Neural progenitor cell (in vitro differentiated cells): ENCODE results near the gene PANK4.

Source experiments
- CTCF ChIP-seq: fragments of 200-600 bp; sonication (generic); IDR thresholded peaks from 2 replicates; pipeline ENCODE4 v1.5.1; 2017; ENCODE audit warnings: antibody characterized with exemption, mild to moderate bottlenecking
- EZH2 ChIP-seq: fragments of 200-600 bp; sonication (generic); IDR thresholded peaks from 2 replicates; pipeline ENCODE4 v1.6.1; 2017; ENCODE audit warnings: antibody characterized with exemption, mild to moderate bottlenecking, moderate library complexity
- EZH2phosphoT487 ChIP-seq: fragments of 200-600 bp; sonication (generic); IDR thresholded peaks from 2 replicates; pipeline ENCODE4 v1.6.1; 2017; ENCODE audit warnings: antibody characterized with exemption

- TF ChIP-seq CTCF (no peak), EZH2 (no peak), EZH2phosphoT487 (no peak)
Measured at GRCh38 chr1:2504949-2505272, 21.5 kb downstream of the PANK4 start.
